ENCODE measurements around the gene DENND2D. TPM values are rescaled to one million over a fixed set of nuclear protein-coding genes. Genes with fewer than 3 reads are reported as not detected.

The DENND2D gene
- total RNA-seq, 2 donors from 2014 or later, result 15.8 to 19.8 TPM

DNA sequence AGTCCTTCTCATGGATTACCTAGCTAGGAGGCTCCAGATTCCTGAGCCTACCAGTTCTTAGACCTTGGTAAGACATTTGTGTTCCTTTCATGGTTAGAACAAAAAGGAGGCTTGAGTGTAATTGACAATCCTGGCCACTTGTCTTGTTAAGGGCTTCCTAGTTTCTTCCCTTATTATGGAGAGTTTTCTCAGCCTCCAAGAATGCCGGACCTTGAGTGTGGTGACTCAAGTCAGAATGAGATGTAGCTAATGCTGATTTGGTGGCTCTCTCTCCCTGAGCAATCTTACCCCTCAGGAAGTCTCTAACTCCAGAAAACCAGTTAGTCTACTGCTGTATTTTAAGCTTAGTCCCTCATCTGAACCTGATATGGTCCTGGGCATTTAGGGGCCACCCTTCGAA is 41.4 kb upstream of the DENND2D start:
- H3K4me3 ChIP-seq, result no peak overlapping the region
- no peaks in the 10 kb centered on the region for H3K9me3 ChIP-seq
- TF ChIP-seq, protein P1, sequence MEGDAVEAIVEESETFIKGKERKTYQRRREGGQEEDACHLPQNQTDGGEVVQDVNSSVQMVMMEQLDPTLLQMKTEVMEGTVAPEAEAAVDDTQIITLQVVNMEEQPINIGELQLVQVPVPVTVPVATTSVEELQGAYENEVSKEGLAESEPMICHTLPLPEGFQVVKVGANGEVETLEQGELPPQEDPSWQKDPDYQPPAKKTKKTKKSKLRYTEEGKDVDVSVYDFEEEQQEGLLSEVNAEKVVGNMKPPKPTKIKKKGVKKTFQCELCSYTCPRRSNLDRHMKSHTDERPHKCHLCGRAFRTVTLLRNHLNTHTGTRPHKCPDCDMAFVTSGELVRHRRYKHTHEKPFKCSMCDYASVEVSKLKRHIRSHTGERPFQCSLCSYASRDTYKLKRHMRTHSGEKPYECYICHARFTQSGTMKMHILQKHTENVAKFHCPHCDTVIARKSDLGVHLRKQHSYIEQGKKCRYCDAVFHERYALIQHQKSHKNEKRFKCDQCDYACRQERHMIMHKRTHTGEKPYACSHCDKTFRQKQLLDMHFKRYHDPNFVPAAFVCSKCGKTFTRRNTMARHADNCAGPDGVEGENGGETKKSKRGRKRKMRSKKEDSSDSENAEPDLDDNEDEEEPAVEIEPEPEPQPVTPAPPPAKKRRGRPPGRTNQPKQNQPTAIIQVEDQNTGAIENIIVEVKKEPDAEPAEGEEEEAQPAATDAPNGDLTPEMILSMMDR (IDR thresholded peaks at IDR 0.05), result no peak
- H3K27me3 ChIP-seq (replicated peaks; ENCODE audit: insufficient read depth), result no peaks in the 10 kb centered on the region
- ATAC-seq (ENCODE audit: insufficient number of reproducible peaks, low FRiP score, low read depth) (no peak), DNase-seq (ENCODE audit: low spot score) (no peak)
- H3K36me3 ChIP-seq, result no peaks in the 10 kb centered on the region
- H3K27ac ChIP-seq, result no peak overlapping the region
- no peaks in the 10 kb centered on the region for H3K4me1 ChIP-seq (ENCODE audit: control insufficient read depth in 1 of 2, low read depth in 2 of 2)

GRCh38 chr1:111238056-111238795 is 37.8 kb upstream of the DENND2D start:
- no peak for DNase-seq (ENCODE audit: low spot score)
- Histone ChIP-seq H3K27me3 (replicated peaks; ENCODE audit: insufficient read depth) (no peaks in the 10 kb centered on the region), H3K36me3 (no peaks in the 10 kb centered on the region), H3K9me3 (no peaks in the 10 kb centered on the region), H3K27ac (no peak overlapping the region), H3K4me3 (no peak overlapping the region), H3K4me1 (ENCODE audit: control insufficient read depth in 1 of 2, low read depth in 2 of 2) (no peaks in the 10 kb centered on the region)
- TF ChIP-seq, protein P1 (IDR thresholded peaks at IDR 0.05), result no peak
- ATAC-seq (ENCODE audit: insufficient number of reproducible peaks, low FRiP score, low read depth), result no peak

DNA sequence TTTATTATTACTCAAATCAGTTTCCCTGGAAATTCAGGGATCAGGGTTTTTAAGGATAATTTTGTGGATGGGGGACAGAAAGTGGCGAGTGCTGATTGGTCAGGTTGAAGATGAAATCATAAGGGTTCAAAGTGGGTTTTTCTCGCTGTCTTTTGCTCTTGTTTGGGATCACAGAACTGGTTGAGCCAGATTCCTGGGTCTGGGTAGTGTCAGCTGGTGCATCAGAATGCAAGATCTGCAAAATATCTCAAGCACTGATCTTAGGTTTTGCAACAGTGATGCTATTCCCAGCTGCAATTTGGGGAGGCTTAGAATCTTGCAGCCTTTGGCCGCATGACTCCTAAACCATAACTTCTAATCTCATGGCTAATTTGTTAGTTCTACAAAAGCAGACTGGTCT is 36.4 kb upstream of the DENND2D start:
- Histone ChIP-seq H3K9me3 (no peaks in the 10 kb centered on the region), H3K36me3 (no peaks in the 10 kb centered on the region), H3K27me3 (replicated peaks; ENCODE audit: insufficient read depth) (no peaks in the 10 kb centered on the region), H3K27ac (no peak overlapping the region), H3K4me3 (no peak overlapping the region), H3K4me1 (ENCODE audit: control insufficient read depth in 1 of 2, low read depth in 2 of 2) (no peaks in the 10 kb centered on the region)
- DNase-seq (ENCODE audit: low spot score), result no peak
- TF ChIP-seq, protein P1 (IDR thresholded peaks at IDR 0.05), result no peak
- no peak for ATAC-seq (ENCODE audit: insufficient number of reproducible peaks, low FRiP score, low read depth)

GRCh38 chr1:111236379-111236778 is 35.9 kb upstream of the DENND2D start:
- no peak for DNase-seq (ENCODE audit: low spot score)
- no peaks in the 10 kb centered on the region for H3K27me3 ChIP-seq (replicated peaks; ENCODE audit: insufficient read depth)
- no peak for ATAC-seq (ENCODE audit: insufficient number of reproducible peaks, low FRiP score, low read depth)
- H3K4me1 ChIP-seq (ENCODE audit: control insufficient read depth in 1 of 2, low read depth in 2 of 2), result no peaks in the 10 kb centered on the region
- no peaks in the 10 kb centered on the region for H3K9me3 ChIP-seq
- no peak overlapping the region for H3K4me3 ChIP-seq
- H3K27ac ChIP-seq, result no peak overlapping the region
- TF ChIP-seq, protein P1 (IDR thresholded peaks at IDR 0.05), result no peak
- H3K36me3 ChIP-seq, result no peaks in the 10 kb centered on the region

DNA sequence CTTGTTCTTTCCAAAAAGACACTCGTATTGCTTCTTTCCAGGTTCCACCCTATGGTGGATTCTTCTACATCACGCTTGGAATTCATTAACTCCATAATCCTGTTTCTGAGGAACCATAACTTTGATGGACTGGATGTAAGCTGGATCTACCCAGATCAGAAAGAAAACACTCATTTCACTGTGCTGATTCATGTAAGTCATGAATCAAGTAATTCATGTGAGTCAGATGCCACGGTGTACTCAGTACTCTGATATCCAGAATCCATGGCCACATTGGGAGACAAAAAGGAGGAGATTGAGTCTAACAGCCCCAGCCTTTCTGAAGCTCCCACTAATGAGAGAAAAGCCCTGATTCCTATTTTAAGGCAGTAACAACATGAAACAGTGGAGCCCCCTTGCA is 34.4 kb upstream of the DENND2D start:
- DNase-seq (ENCODE audit: low spot score), result no peak
- H3K36me3 ChIP-seq, result no peaks in the 10 kb centered on the region
- no peak for ATAC-seq (ENCODE audit: insufficient number of reproducible peaks, low FRiP score, low read depth)
- H3K9me3 ChIP-seq, result no peaks in the 10 kb centered on the region
- H3K27ac ChIP-seq, result no peak overlapping the region
- TF ChIP-seq, protein P1 (IDR thresholded peaks at IDR 0.05), result no peak
- no peaks in the 10 kb centered on the region for H3K4me1 ChIP-seq (ENCODE audit: control insufficient read depth in 1 of 2, low read depth in 2 of 2)
- H3K4me3 ChIP-seq, result no peak overlapping the region
- no peaks in the 10 kb centered on the region for H3K27me3 ChIP-seq (replicated peaks; ENCODE audit: insufficient read depth)
